H9 (cell line): Measurements from ENCODE around the gene DHFR2. TPM values are rescaled to one million over a fixed set of nuclear protein-coding genes. Genes with fewer than 3 reads are reported as not detected.

ENCODE experiments used
- DNase-seq: peaks from one replicate; pipeline ENCODE4 v3.0.0-alpha.2; 2017
- H2AFZ ChIP-seq: one replicate; pipeline ENCODE4 v1.6.1; 2013; ENCODE audit warnings: mild to moderate bottlenecking, low read length, control low read depth, moderate library complexity
- H2AK5ac ChIP-seq: 2 replicates; pipeline ENCODE4 v1.6.1; 2013; ENCODE audit warnings: low read length, control low read depth, mixed read lengths; ENCODE audit not compliant: insufficient read length
- H2BK120ac ChIP-seq: one replicate; pipeline ENCODE4 v1.6.1; 2013; ENCODE audit warnings: low read depth, mild to moderate bottlenecking, low read length, control low read depth, inconsistent platforms; ENCODE audit not compliant: poor library complexity, severe bottlenecking
- H2BK12ac ChIP-seq: 2 replicates; pipeline ENCODE4 v1.6.1; 2013; ENCODE audit warnings: low read length, control low read depth, mixed read lengths, low read depth; ENCODE audit not compliant: insufficient read length
- H2BK15ac ChIP-seq: 2 replicates; pipeline ENCODE4 v1.6.1; 2013; ENCODE audit warnings: low read depth, low read length, control low read depth
- H2BK20ac ChIP-seq: one replicate; pipeline ENCODE4 v1.6.1; 2013; ENCODE audit warnings: low read depth, mild to moderate bottlenecking, low read length, control low read depth, inconsistent platforms; ENCODE audit not compliant: poor library complexity, severe bottlenecking
- H2BK5ac ChIP-seq: 2 replicates; pipeline ENCODE4 v1.6.1; 2013; ENCODE audit warnings: low read length, control low read depth, mixed read lengths; ENCODE audit not compliant: insufficient read length
- H3K14ac ChIP-seq: 2 replicates; pipeline ENCODE4 v1.6.1; 2013; ENCODE audit warnings: low read length, control low read depth; ENCODE audit not compliant: insufficient read depth
- H3K18ac ChIP-seq: 2 replicates; pipeline ENCODE4 v1.6.1; 2013; ENCODE audit warnings: low read depth, mild to moderate bottlenecking, mixed read lengths, low read length, control low read depth; ENCODE audit not compliant: insufficient read length
- H3K23ac ChIP-seq: 2 replicates; pipeline ENCODE4 v1.6.1; 2013; ENCODE audit warnings: low read length, control low read depth, mixed read lengths, low read depth; ENCODE audit not compliant: insufficient read length
- H3K23me2 ChIP-seq: 2 replicates; pipeline ENCODE4 v1.6.1; 2013; ENCODE audit warnings: low read depth, mild to moderate bottlenecking, mixed read lengths, low read length, control low read depth; ENCODE audit not compliant: insufficient read length, poor library complexity, severe bottlenecking
- H3K27ac ChIP-seq: 2 replicates; pipeline ENCODE4 v1.5.1; 2013; ENCODE audit warnings: low read length, control low read depth, mixed read lengths, low read depth; ENCODE audit not compliant: insufficient read length
- H3K27me3 ChIP-seq: 2 replicates; pipeline ENCODE4 v1.6.1; 2013; ENCODE audit warnings: low read length, control low read depth, inconsistent platforms; ENCODE audit not compliant: insufficient read depth
- H3K4ac ChIP-seq: 2 replicates; pipeline ENCODE4 v1.6.1; 2013; ENCODE audit warnings: low read depth, mild to moderate bottlenecking, control low read depth, inconsistent platforms, low read length, moderate library complexity
- H3K4me1 ChIP-seq: 2 replicates; pipeline ENCODE4 v1.6.1; 2013; ENCODE audit warnings: low read length, control low read depth, inconsistent platforms; ENCODE audit not compliant: insufficient read depth
- H3K4me2 ChIP-seq: 2 replicates; pipeline ENCODE4 v1.6.1; 2013; ENCODE audit warnings: low read length, control low read depth, mixed read lengths; ENCODE audit not compliant: insufficient read length, insufficient read depth
- H3K56ac ChIP-seq: 2 replicates; pipeline ENCODE4 v1.6.1; 2013; ENCODE audit warnings: low read depth, mild to moderate bottlenecking, mixed read lengths, low read length, control low read depth; ENCODE audit not compliant: insufficient read length
- H3K79me1 ChIP-seq: 2 replicates; pipeline ENCODE4 v1.6.1; 2013; ENCODE audit warnings: low read depth, mild to moderate bottlenecking, moderate library complexity, low read length, control low read depth, inconsistent platforms; ENCODE audit not compliant: insufficient read depth, poor library complexity, severe bottlenecking
- H3K79me2 ChIP-seq: 2 replicates; pipeline ENCODE4 v1.6.1; 2013; ENCODE audit warnings: low read length, control low read depth, inconsistent platforms; ENCODE audit not compliant: insufficient read depth
- H3K9ac ChIP-seq: 2 replicates; pipeline ENCODE4 v1.6.1; 2013; ENCODE audit warnings: low read length, control low read depth, mixed read lengths; ENCODE audit not compliant: insufficient read length; ENCODE audit errors: extremely low read depth
- H3K9me3 ChIP-seq: one replicate; pipeline ENCODE4 v1.6.1; 2013; ENCODE audit warnings: low read depth, low read length, inconsistent platforms; ENCODE audit not compliant: control insufficient read depth
- H3T11ph ChIP-seq: one replicate; pipeline ENCODE4 v1.6.1; 2013; ENCODE audit warnings: mild to moderate bottlenecking, low read length, control low read depth, inconsistent platforms
- H4K20me1 ChIP-seq: one replicate; pipeline ENCODE4 v1.6.1; 2013; ENCODE audit not compliant: control insufficient read depth, insufficient read length, insufficient read depth
- H4K5ac ChIP-seq: 2 replicates; pipeline ENCODE4 v1.6.1; 2013; ENCODE audit warnings: low read depth, mild to moderate bottlenecking, mixed read lengths, low read length, control low read depth; ENCODE audit not compliant: insufficient read length
- H4K8ac ChIP-seq: replicated peaks from 2 replicates; pipeline ENCODE4 v1.6.1; 2013; ENCODE audit warnings: low read length, control low read depth, mixed read lengths, low read depth; ENCODE audit not compliant: insufficient read length
- H4K91ac ChIP-seq: 2 replicates; pipeline ENCODE4 v1.6.1; 2013; ENCODE audit warnings: low read depth, mild to moderate bottlenecking, moderate library complexity, mixed read lengths, low read length, control low read depth; ENCODE audit not compliant: insufficient read length
- H3K27ac Mint-ChIP-seq, 3 experiments: 2 replicates in 2 of 3; 3 replicates in 1 of 3; pipeline ENCODE4 v1.8.0; 2020 to 2021; ENCODE audit warnings: mixed read lengths in 3 of 3, mild to moderate bottlenecking in 1 of 3, moderate library complexity in 1 of 3
- H3K27me3 Mint-ChIP-seq: 2 replicates; pipeline ENCODE4 v1.8.0; 2021; ENCODE audit warnings: low read depth, mild to moderate bottlenecking, moderate library complexity, mixed read lengths
- H3K36me3 Mint-ChIP-seq, 3 experiments: 2 replicates in 2 of 3; 3 replicates in 1 of 3; pipeline ENCODE4 v1.8.0; 2020 to 2021; ENCODE audit warnings: low read depth in 3 of 3, mixed read lengths in 3 of 3; ENCODE audit not compliant: insufficient read depth in 1 of 3
- H3K4me1 Mint-ChIP-seq, 2 experiments: 2 replicates each; pipeline ENCODE4 v1.8.0; 2020; ENCODE audit warnings: mixed read lengths in 2 of 2
- H3K4me3 Mint-ChIP-seq, 2 experiments: 2 replicates in 1 of 2; 3 replicates in 1 of 2; pipeline ENCODE4 v1.8.0; 2020 to 2021; ENCODE audit warnings: mild to moderate bottlenecking in 2 of 2, mixed read lengths in 2 of 2, moderate library complexity in 1 of 2
- H3K9me3 Mint-ChIP-seq, 2 experiments: 2 replicates in 1 of 2; 3 replicates in 1 of 2; pipeline ENCODE4 v1.8.0; 2020; ENCODE audit warnings: mild to moderate bottlenecking in 2 of 2, mixed read lengths in 2 of 2, moderate library complexity in 1 of 2
- CTCF ChIP-seq: fragments of 200-600 bp; sonication (generic); conservative IDR thresholded peaks from 3 replicates; pipeline ENCODE4 v1.8.0; 2021; ENCODE audit warnings: antibody characterized with exemption, mild to moderate bottlenecking
- WGBS: extraction: QIAGEN DNeasy Blood & Tissue Kit; methylation state at CpG from one replicate; pipeline ENCODE4 v1.1.7; 2013; ENCODE audit warnings: missing lambda C conversion rate, low lambda C conversion rate, mixed read lengths; ENCODE audit not compliant: insufficient read length; ENCODE audit errors: extremely low coverage; 5-methylcytosine and 5-hydroxymethylcytosine counted together
- total RNA-seq: library from RNA; stranded (reverse); gene quantifications from 2 replicates; pipeline ENCODE4 v1.2.1, GENCODE V29; 2021

The DHFR2 gene
- total RNA-seq, 1 experiment from 2014 or later, result 1.6 TPM

- no peaks in the 10 kb centered on the region for H3K9me3 ChIP-seq
- H4K20me1 ChIP-seq, result no peaks in the 10 kb centered on the region
- peaks cover 4 to 5% of the 10 kb centered on the region in 2 experiments; a peak in 2 of 4 replicates for H3K4me1 Mint-ChIP-seq
- H3K4me2 ChIP-seq, result no peak within 1 kb of the TSS
- no peaks in the 10 kb centered on the region for H3K79me2 ChIP-seq
- no peak within 1 kb of the TSS for H3K27ac ChIP-seq
- H3K4me3 Mint-ChIP-seq, result no peak within 1 kb of the TSS
- no peak within 1 kb of the TSS for H2BK5ac ChIP-seq
- H3K36me3 Mint-ChIP-seq, result no peaks in the 10 kb centered on the region
- H2BK12ac ChIP-seq, result no peak within 1 kb of the TSS
- H4K8ac ChIP-seq, result no peak within 1 kb of the TSS
- H3K23ac ChIP-seq, result no peak within 1 kb of the TSS
- WGBS, result no CpG with 5 or more reads among the region's 8 CpGs
- no peak within 1 kb of the TSS for H2BK15ac ChIP-seq
- H3K27me3 Mint-ChIP-seq, result no peaks in the 10 kb centered on the region
- no peak for TF ChIP-seq CTCF
- H2AK5ac ChIP-seq, result no peak within 1 kb of the TSS
- H2BK20ac ChIP-seq, result no peak within 1 kb of the TSS
- no peaks in the 10 kb centered on the region for H3K4me1 ChIP-seq
- H4K5ac ChIP-seq, result no peak within 1 kb of the TSS
- H3K14ac ChIP-seq, result no peak within 1 kb of the TSS
- no peak for DNase-seq
- no peak within 1 kb of the TSS for H3K4ac ChIP-seq
- H3K56ac ChIP-seq, result no peak within 1 kb of the TSS
- no peaks in the 10 kb centered on the region for H3K79me1 ChIP-seq
- no peak within 1 kb of the TSS for H4K91ac ChIP-seq
- H3T11ph ChIP-seq, result no peak within 1 kb of the TSS
- H3K27me3 ChIP-seq, result no peaks in the 10 kb centered on the region
- no peak within 1 kb of the TSS for H2BK120ac ChIP-seq
- peak within 1 kb of the TSS in 1 of 3 experiments; percentile 4; a peak in 1 of 7 replicates for H3K27ac Mint-ChIP-seq
- no peak within 1 kb of the TSS for H3K9ac ChIP-seq
- no peaks in the 10 kb centered on the region for H3K23me2 ChIP-seq
- H2AFZ ChIP-seq, result no peak within 1 kb of the TSS
- H3K9me3 Mint-ChIP-seq, result no peaks in the 10 kb centered on the region
- no peak within 1 kb of the TSS for H3K18ac ChIP-seq
Observed at GRCh38 chr3:94028093-94028837, 34.5 kb downstream of the DHFR2 start, which contains the start of gene STX19. Gene STX19 (minus strand): TSS chr3:94028597. CDS start chr3:94015269, 13,328 bp downstream.
